WERI-Rb-1 (cell line): ENCODE measurements around the gene PRKACA.

ENCODE experiments used
- DNase-seq: peaks from one replicate; pipeline ENCODE4 v3.0.0-alpha.2; 2020
- H3K27ac ChIP-seq: fragments of 250-450 bp; sonication (Bioruptor Pico); 2 replicates; pipeline ENCODE4 v1.5.1; 2020; ENCODE audit warnings: mild to moderate bottlenecking, moderate library complexity
- H3K27me3 ChIP-seq: fragments of 250-450 bp; sonication (Bioruptor Pico); 2 replicates; pipeline ENCODE4 v1.5.1; 2021; ENCODE audit warnings: mild to moderate bottlenecking, low read depth, moderate library complexity; ENCODE audit not compliant: insufficient read depth, severe bottlenecking
- H3K36me3 ChIP-seq: fragments of 250-450 bp; sonication (Bioruptor Pico); 2 replicates; pipeline ENCODE4 v1.5.1; 2020; ENCODE audit warnings: mild to moderate bottlenecking, moderate library complexity
- H3K4me3 ChIP-seq: 2 replicates; pipeline ENCODE4 v1.5.1; 2011; ENCODE audit warnings: low read depth, mild to moderate bottlenecking, control low read depth, low read length
- H3K9me3 ChIP-seq: fragments of 250-450 bp; sonication (Bioruptor Pico); 2 replicates; pipeline ENCODE4 v1.5.1; 2021; ENCODE audit warnings: mild to moderate bottlenecking, moderate library complexity; ENCODE audit not compliant: severe bottlenecking
- CTCF ChIP-seq: IDR thresholded peaks from 2 replicates; pipeline ENCODE4 v1.5.1; 2011; ENCODE audit warnings: low read depth, mild to moderate bottlenecking, control low read depth, inconsistent platforms, low read length

The PRKACA gene

GRCh38 chr19:14156971-14157717 lies 39.6 kb upstream of the PRKACA start:
- Histone ChIP-seq H3K9me3 (no peaks in the 10 kb centered on the region), H3K4me3 (no peak overlapping the region), H3K36me3 (peaks cover 67% of the 10 kb centered on the region), H3K27ac (no peak overlapping the region), H3K27me3 (no peaks in the 10 kb centered on the region)
- DNase-seq: no peak
- TF ChIP-seq CTCF: no peak

DNA sequence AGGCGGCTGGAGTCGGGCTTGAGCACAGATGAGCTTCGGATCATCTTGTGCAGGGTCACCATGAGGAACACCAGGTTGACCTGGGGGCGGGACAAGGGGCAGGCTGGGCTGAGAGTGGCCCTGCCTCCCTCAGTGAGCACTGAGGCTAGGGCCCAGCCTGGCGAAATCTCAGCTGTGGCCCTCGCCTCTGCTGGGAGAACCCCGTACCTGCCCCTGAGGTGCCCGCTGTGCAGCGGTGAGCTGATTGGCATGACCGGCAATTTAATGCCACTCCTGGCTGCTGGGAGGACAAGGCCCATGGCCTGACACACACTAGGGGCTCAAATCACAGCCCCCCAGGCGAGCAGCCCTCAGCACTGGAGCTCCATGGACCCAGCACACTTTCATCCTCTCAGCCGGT lies 38.6 kb upstream of the PRKACA start:
- no peaks in the 10 kb centered on the region for H3K9me3 ChIP-seq
- no peak for DNase-seq
- TF ChIP-seq CTCF: no peak
- H3K36me3 ChIP-seq: peaks cover 66% of the 10 kb centered on the region
- no peak overlapping the region for H3K4me3 ChIP-seq
- H3K27me3 ChIP-seq: no peaks in the 10 kb centered on the region
- no peak overlapping the region for H3K27ac ChIP-seq

DNA sequence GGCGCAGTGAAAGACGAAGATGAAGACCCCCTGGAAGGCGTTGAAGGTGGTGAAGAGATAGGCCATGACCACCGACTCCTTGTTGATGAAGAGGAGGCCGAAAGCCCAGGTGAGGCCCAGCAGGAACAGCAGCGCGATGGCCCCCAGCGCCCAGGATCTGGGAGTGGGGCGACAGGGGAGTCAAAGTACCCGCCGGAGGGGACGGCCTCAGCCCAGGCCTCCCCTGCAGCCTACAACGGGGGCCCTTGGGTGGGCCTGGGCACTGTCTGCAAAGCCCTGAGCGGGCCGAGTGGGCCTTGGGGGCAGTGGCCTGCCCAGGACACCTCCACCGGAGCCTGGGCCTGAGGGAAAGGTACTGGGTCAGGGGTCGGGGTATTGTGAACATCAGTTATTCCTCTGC lies 37.8 kb upstream of the PRKACA start:
- TF ChIP-seq CTCF: no peak
- Histone ChIP-seq H3K27me3 (no peaks in the 10 kb centered on the region), H3K4me3 (no peak overlapping the region), H3K36me3 (peaks cover 68% of the 10 kb centered on the region), H3K27ac (no peak overlapping the region), H3K9me3 (no peaks in the 10 kb centered on the region)
- DNase-seq: no peak

- Histone ChIP-seq H3K27ac (no peak overlapping the region), H3K4me3 (no peak overlapping the region), H3K27me3 (no peaks in the 10 kb centered on the region), H3K9me3 (no peaks in the 10 kb centered on the region), H3K36me3 (peaks cover 44% of the 10 kb centered on the region)
- TF ChIP-seq CTCF: no peak
- no peak for DNase-seq
Observed at GRCh38 chr19:14152713-14153112, 35.2 kb upstream of the PRKACA start.

GRCh38 chr19:14150770-14151661 lies 33.5 kb upstream of the PRKACA start:
- DNase-seq: no peak
- no peaks in the 10 kb centered on the region for H3K27me3 ChIP-seq
- no peak overlapping the region for H3K4me3 ChIP-seq
- H3K36me3 ChIP-seq: peaks cover 32% of the 10 kb centered on the region
- no peak overlapping the region for H3K27ac ChIP-seq
- no peaks in the 10 kb centered on the region for H3K9me3 ChIP-seq
- no peak for TF ChIP-seq CTCF
